GM08714 (cell line): ENCODE measurements around the gene TRIM63.

Experiments
- H3K4me3 ChIP-seq: fragments of 200-500 bp; sonication (Bioruptor generic); 2 replicates; pipeline ENCODE4 v1.5.1; 2014; ENCODE audit warnings: mild to moderate bottlenecking, low read length, inconsistent platforms
- ZNF274 ChIP-seq: IDR thresholded peaks from 2 replicates; pipeline ENCODE4 v1.6.1; 2012; ENCODE audit warnings: mild to moderate bottlenecking, low read depth, low read length

The TRIM63 gene

DNA sequence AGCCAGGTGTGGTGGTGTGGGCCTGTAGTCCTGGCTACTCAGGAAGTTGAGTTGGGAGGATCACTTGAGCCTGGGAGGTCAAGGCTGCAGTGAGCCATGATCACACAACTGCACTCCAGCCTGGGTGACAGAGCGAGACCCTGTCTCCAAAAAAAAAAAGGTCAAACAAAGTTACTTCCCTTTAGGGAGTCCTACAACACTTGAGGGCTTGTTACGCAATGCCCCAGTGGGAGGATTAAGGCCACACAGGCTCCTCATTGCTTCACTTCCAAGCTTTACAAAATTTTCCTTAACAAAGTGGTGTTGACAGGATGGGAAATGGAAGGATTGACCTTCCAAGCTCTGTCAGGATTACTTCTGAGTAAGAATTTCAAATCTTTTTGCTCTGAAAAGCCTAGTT is 52.1 kb downstream of the TRIM63 start:
- H3K4me3 ChIP-seq, result no peak overlapping the region
- TF ChIP-seq ZNF274, result no peak

GRCh38 chr1:26014179-26014578 is 53.3 kb downstream of the TRIM63 start:
- no peak for TF ChIP-seq ZNF274
- H3K4me3 ChIP-seq, result no peak overlapping the region

GRCh38 chr1:26012864-26013263 is 54.6 kb downstream of the TRIM63 start:
- TF ChIP-seq ZNF274, result no peak
- no peak overlapping the region for H3K4me3 ChIP-seq

GRCh38 chr1:26010825-26011224 is 56.6 kb downstream of the TRIM63 start:
- no peak overlapping the region for H3K4me3 ChIP-seq
- no peak for TF ChIP-seq ZNF274

GRCh38 chr1:26009796-26010447 is 57.5 kb downstream of the TRIM63 start:
- no peak overlapping the region for H3K4me3 ChIP-seq
- TF ChIP-seq ZNF274, result no peak

DNA sequence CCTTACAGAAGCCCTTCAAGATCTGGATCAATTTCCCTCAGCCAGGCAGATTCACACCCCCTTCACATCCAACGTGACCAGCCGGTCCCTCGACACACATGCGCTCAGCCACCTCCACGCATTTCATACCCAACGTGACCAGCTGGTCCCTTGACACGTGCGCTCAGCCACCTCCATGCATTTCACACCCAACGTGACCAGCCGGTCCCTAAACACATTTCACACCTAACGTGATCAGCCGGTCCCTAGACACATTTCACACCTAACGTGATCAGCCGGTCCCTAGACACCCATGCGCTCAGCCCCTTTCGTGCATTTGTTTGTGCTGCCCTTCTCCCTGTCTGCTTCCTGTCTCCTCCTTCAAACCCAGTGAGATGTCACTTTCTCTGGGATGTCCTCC is 60.7 kb downstream of the TRIM63 start:
- no peak overlapping the region for H3K4me3 ChIP-seq
- TF ChIP-seq ZNF274, result no peak

DNA sequence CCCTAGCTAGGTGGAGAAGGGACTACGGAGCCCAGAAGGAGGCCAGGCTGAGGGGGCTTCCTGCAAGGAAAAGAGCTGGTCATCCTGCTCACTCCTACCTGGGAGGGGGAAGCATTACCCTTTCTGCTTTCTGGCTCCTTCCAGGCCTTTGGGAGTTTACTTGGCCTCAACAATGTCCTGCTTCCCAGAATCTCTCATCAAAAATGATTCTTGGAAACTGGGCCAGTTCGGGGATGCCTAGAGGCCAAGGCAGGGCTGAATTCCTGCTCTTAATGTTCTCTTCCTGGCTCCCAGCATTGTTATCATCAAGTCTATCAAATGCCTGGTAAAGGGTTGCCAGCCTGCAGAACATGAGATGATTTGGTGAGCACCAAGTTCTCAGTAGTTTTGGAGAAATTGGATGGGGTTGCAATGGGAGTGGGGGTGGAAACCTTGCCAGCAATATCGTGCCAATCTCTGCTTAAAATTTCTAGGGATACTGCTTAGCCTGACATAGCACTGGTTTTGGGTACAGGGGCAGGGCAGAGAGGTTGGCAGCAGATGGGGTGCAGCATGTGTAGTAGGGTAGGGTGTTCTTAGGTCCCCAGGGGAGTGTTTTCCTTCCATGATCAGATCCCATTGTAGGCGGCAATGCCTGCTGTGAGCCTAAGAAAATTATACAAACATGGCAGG is 61.9 kb downstream of the TRIM63 start:
- no peak overlapping the region for H3K4me3 ChIP-seq
- TF ChIP-seq ZNF274, result no peak

DNA sequence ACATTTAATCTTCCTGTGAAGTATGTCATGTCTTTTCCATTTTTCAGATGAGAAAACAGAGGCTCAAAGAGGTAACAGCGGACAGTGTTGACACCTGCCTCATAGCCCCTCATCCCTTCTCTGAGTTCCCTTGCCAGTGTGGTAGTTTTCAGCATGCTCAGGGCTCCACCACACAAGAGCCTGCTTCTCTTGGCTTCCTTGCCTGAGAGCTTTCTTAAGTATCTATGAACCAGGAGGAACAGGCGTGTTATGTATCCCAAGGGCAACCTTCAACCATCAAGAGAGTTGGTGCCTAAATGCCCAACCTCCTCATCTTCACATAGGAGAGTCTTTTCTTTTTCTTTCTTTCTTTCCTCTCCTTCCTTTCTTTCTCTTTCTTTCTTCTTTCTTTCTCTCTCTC is 63.7 kb downstream of the TRIM63 start:
- H3K4me3 ChIP-seq, result no peak overlapping the region
- TF ChIP-seq ZNF274, result no peak

GRCh38 chr1:26003262-26003661 is 64.2 kb downstream of the TRIM63 start:
- no peak for TF ChIP-seq ZNF274
- no peak overlapping the region for H3K4me3 ChIP-seq
